Neural cell (in vitro differentiated cells): Measurements from ENCODE around the gene SLC6A19. TPM values are rescaled to one million over a fixed set of nuclear protein-coding genes. Genes with fewer than 3 reads are reported as not detected.

ENCODE experiments used
- H2AFZ ChIP-seq: fragments of 200-600, 300-800 bp; sonication (generic), shearing (Covaris generic); 2 replicates; pipeline ENCODE4 v1.6.0; 2014; ENCODE audit warnings: low read depth, mild to moderate bottlenecking, antibody characterized with exemption, low read length, moderate library complexity
- H3F3A ChIP-seq: fragments of 200-600 bp; shearing (Covaris generic); 2 replicates; pipeline ENCODE4 v1.6.1; 2016; ENCODE audit warnings: mild to moderate bottlenecking, moderate library complexity, mixed read lengths, antibody characterized with exemption, low read length; ENCODE audit not compliant: insufficient read depth, poor library complexity, severe bottlenecking
- H3K27ac ChIP-seq: fragments of 200-600, 300-800 bp; sonication (generic), shearing (Covaris generic); 2 replicates; pipeline ENCODE4 v1.5.1; 2014; ENCODE audit warnings: mild to moderate bottlenecking, low read length, moderate library complexity
- H3K27me3 ChIP-seq: fragments of 300-800, 200-600 bp; sonication (generic), shearing (Covaris generic); 2 replicates; pipeline ENCODE4 v1.6.0; 2014; ENCODE audit warnings: mild to moderate bottlenecking, low read depth, low read length, moderate library complexity; ENCODE audit not compliant: insufficient read depth
- H3K36me3 ChIP-seq: fragments of 300-800, 200-600 bp; sonication (generic), shearing (Covaris generic); 2 replicates; pipeline ENCODE4 v1.5.1; 2014; ENCODE audit warnings: mild to moderate bottlenecking, antibody characterized with exemption, low read length, moderate library complexity; ENCODE audit not compliant: insufficient read depth
- H3K4me2 ChIP-seq: fragments of 300-800, 200-600 bp; sonication (generic), shearing (Covaris generic); 2 replicates; pipeline ENCODE4 v1.6.0; 2014; ENCODE audit warnings: mild to moderate bottlenecking, low read length
- H3K4me3 ChIP-seq: fragments of 300-800, 200-600 bp; sonication (generic), shearing (Covaris generic); 2 replicates; pipeline ENCODE4 v1.5.1; 2014; ENCODE audit warnings: mild to moderate bottlenecking, low read length, moderate library complexity
- H3K79me2 ChIP-seq: fragments of 200-600 bp; shearing (Covaris generic); replicated peaks from 2 replicates; pipeline ENCODE4 v1.6.0; 2014; ENCODE audit warnings: mild to moderate bottlenecking, low read length, moderate library complexity; ENCODE audit not compliant: insufficient read depth
- H3K9ac ChIP-seq: fragments of 300-800, 200-600 bp; sonication (generic), shearing (Covaris generic); 2 replicates; pipeline ENCODE4 v1.6.1; 2016; ENCODE audit warnings: mild to moderate bottlenecking, low read length, mixed read lengths
- H3K9me2 ChIP-seq: fragments of 200-600 bp; shearing (Covaris generic); 2 replicates; pipeline ENCODE4 v1.6.1; 2016; ENCODE audit warnings: mild to moderate bottlenecking, low read length, mixed read lengths; ENCODE audit not compliant: insufficient read depth
- H3K9me3 ChIP-seq: fragments of 200-600, 300-800 bp; sonication (generic), shearing (Covaris generic); 2 replicates; pipeline ENCODE4 v1.6.1; 2016; ENCODE audit warnings: mild to moderate bottlenecking, mixed run types, low read length, moderate library complexity, mixed read lengths
- H4K20me1 ChIP-seq: fragments of 200-600 bp; shearing (Covaris generic); 2 replicates; pipeline ENCODE4 v1.6.1; 2016; ENCODE audit warnings: mild to moderate bottlenecking, mixed run types; ENCODE audit not compliant: insufficient read depth
- CTCF ChIP-seq: fragments of 450-650 bp; IDR thresholded peaks from 2 replicates; pipeline ENCODE4 v1.5.1; 2014; ENCODE audit warnings: antibody characterized with exemption, mild to moderate bottlenecking, moderate library complexity; ENCODE audit not compliant: poor library complexity, severe bottlenecking
- EP300 ChIP-seq: fragments of 450-650 bp; conservative IDR thresholded peaks from 2 replicates; pipeline ENCODE4 v1.6.1; 2014; ENCODE audit warnings: antibody characterized with exemption, mild to moderate bottlenecking, moderate library complexity; ENCODE audit not compliant: poor library complexity, severe bottlenecking
- EZH2 ChIP-seq: fragments of 200-600, 300-800 bp; shearing (Covaris generic), sonication (generic); IDR thresholded peaks from 2 replicates; pipeline ENCODE4 v1.6.1; 2014; ENCODE audit warnings: antibody characterized with exemption, low read length, borderline replicate concordance, mild to moderate bottlenecking; ENCODE audit not compliant: insufficient read depth, poor library complexity, severe bottlenecking
- MXI1 ChIP-seq: fragments of 450-650 bp; conservative IDR thresholded peaks from 2 replicates; pipeline ENCODE4 v1.6.1; 2014; ENCODE audit warnings: antibody characterized with exemption, mild to moderate bottlenecking; ENCODE audit not compliant: poor library complexity, severe bottlenecking
- POLR2AphosphoS5 ChIP-seq: IDR thresholded peaks from 2 replicates; pipeline ENCODE4 v1.6.1; 2012
- RAD21 ChIP-seq: fragments of 450-650 bp; conservative IDR thresholded peaks from 2 replicates; pipeline ENCODE4 v1.6.1; 2014; ENCODE audit warnings: antibody characterized with exemption, mild to moderate bottlenecking, moderate library complexity
- REST ChIP-seq: IDR thresholded peaks from 2 replicates; pipeline ENCODE4 v1.6.1; 2012; ENCODE audit warnings: borderline replicate concordance
- SMC3 ChIP-seq: fragments of 450-650 bp; conservative IDR thresholded peaks from 2 replicates; pipeline ENCODE4 v1.6.1; 2014; ENCODE audit warnings: antibody characterized with exemption, mild to moderate bottlenecking, moderate library complexity; ENCODE audit not compliant: poor library complexity
- TAF1 ChIP-seq: IDR thresholded peaks from 2 replicates; pipeline ENCODE4 v1.6.1; 2012; ENCODE audit warnings: low read depth
- polyA plus RNA-seq: library from polyadenylated mRNA; depleted of rRNA; stranded (reverse); fragments of >200 nt; gene quantifications from 2 replicates; pipeline ENCODE4 v1.2.3, GENCODE V29; 2014

Gene SLC6A19
- polyA plus RNA-seq, 1 donor from 2014 or later: not detected

- no peak overlapping the region for H3K4me3 ChIP-seq
- H3K36me3 ChIP-seq: no peaks in the 10 kb centered on the region
- H3K79me2 ChIP-seq: no peaks in the 10 kb centered on the region
- H3K27ac ChIP-seq: no peak overlapping the region
- no peak overlapping the region for H2AFZ ChIP-seq
- H4K20me1 ChIP-seq: no peaks in the 10 kb centered on the region
- TF ChIP-seq EP300 (no peak), CTCF (no peak), POLR2AphosphoS5 (no peak), REST (no peak), SMC3 (no peak), RAD21 (no peak), EZH2 (no peak), TAF1 (no peak), MXI1 (no peak)
- H3K9me2 ChIP-seq: no peaks in the 10 kb centered on the region
- H3F3A ChIP-seq: no peaks in the 10 kb centered on the region
- H3K4me2 ChIP-seq: no peak overlapping the region
- no peak overlapping the region for H3K9ac ChIP-seq
- no peaks in the 10 kb centered on the region for H3K27me3 ChIP-seq
- H3K9me3 ChIP-seq: no peaks in the 10 kb centered on the region
Measured at GRCh38 chr5:1163879-1164278, 37.5 kb upstream of the SLC6A19 start.

GRCh38 chr5:1164696-1165630, 36.4 kb upstream of the SLC6A19 start:
- Histone ChIP-seq H2AFZ (no peak overlapping the region), H3K4me3 (no peak overlapping the region), H3K27ac (no peak overlapping the region), H3K36me3 (no peaks in the 10 kb centered on the region), H3K9ac (no peak overlapping the region), H3K9me2 (no peaks in the 10 kb centered on the region), H3F3A (no peaks in the 10 kb centered on the region), H3K27me3 (no peaks in the 10 kb centered on the region), H3K9me3 (no peaks in the 10 kb centered on the region), H4K20me1 (no peaks in the 10 kb centered on the region), H3K4me2 (no peak overlapping the region), H3K79me2 (no peaks in the 10 kb centered on the region)
- TF ChIP-seq RAD21: no peak
- no peak for TF ChIP-seq CTCF
- TF ChIP-seq SMC3: no peak
- no peak for TF ChIP-seq REST
- TF ChIP-seq MXI1: no peak
